HepG2 (cell line): ENCODE results near the gene STIM2. TPM values are rescaled to one million over a fixed set of nuclear protein-coding genes. Genes with fewer than 3 reads are reported as not detected.

Experiments used
- ATAC-seq: fragments of 200-7000 bp; cut with Tn5 transposase; 3 replicates; pipeline ENCODE4 v1.9.1; 2020; ENCODE audit warnings: mild to moderate bottlenecking, moderate library complexity
- BruUV-seq: library from RNA; stranded (reverse); fragments of 400-500 nt; replicated peaks from 2 replicates; lab custom pipeline; 2021; lab: Mats Ljungman, UMichigan
- CTCF ChIA-PET: fragments of 300-600 bp; formaldehyde crosslinking; extraction: SDS; loops from one replicate; lab custom pipeline; 2021; ENCODE audit warnings: low total read pairs, inconsistent platforms, low intra/inter-chr PET ratio; lab: Yijun Ruan, JAX
- POLR2A ChIA-PET: fragments of 350-600 bp; sonication (Branson Sonifier 250); formaldehyde crosslinking; loops from one replicate; lab custom pipeline; 2020; ENCODE audit warnings: antibody characterized with exemption, inconsistent platforms; lab: Yijun Ruan, JAX
- DNase-seq: peaks from one replicate; pipeline ENCODE4 v3.0.0-alpha.2; 2015; ENCODE audit warnings: low spot score
- FAIRE-seq: peaks from 3 replicates; lab custom pipeline; 2011; peaks lifted over from hg19 to GRCh38; lab: Jason Lieb, UNC
- H2AFZ ChIP-seq: one replicate; pipeline ENCODE4 v1.6.1; 2011; ENCODE audit warnings: low read length, inconsistent platforms
- H3K27ac ChIP-seq: fragments of 300-600 bp; 3 replicates; pipeline ENCODE4 v1.8.0; 2011; ENCODE audit warnings: mixed run types, mild to moderate bottlenecking, mixed read lengths, low read length, inconsistent platforms; ENCODE audit not compliant: insufficient read depth; ENCODE audit errors: extremely low read length
- H3K27me3 ChIP-seq, 2 experiments: fragments of 200-600 bp in 1 of 2; 2 replicates in 1 of 2; 3 replicates in 1 of 2; pipeline versions ENCODE4 v1.6.0 to v1.8.0; 2011; ENCODE audit warnings: low read length in 2 of 2, mild to moderate bottlenecking in 2 of 2, moderate library complexity in 2 of 2, inconsistent platforms in 1 of 2; ENCODE audit not compliant: insufficient read depth in 2 of 2, control insufficient read depth in 1 of 2
- H3K36me3 ChIP-seq, 2 experiments: fragments of 200-600 bp in 1 of 2; replicated peaks in 1 of 2; 2 replicates in 1 of 2; 3 replicates in 1 of 2; pipeline versions ENCODE4 v1.5.1 to v1.8.0; 2011; ENCODE audit warnings: low read length in 2 of 2, inconsistent platforms in 1 of 2; ENCODE audit not compliant: insufficient read depth in 2 of 2, control insufficient read depth in 1 of 2
- H3K4me1 ChIP-seq: 2 replicates; pipeline ENCODE4 v1.5.1; 2012; ENCODE audit warnings: low read length, inconsistent platforms; ENCODE audit not compliant: insufficient read depth
- H3K4me2 ChIP-seq: 2 replicates; pipeline ENCODE4 v1.6.0; 2011; ENCODE audit warnings: low read depth, low read length, inconsistent platforms
- H3K4me3 ChIP-seq, 3 experiments: fragments of 200-600 bp in 1 of 3; sonication (generic), shearing (Covaris generic) in 1 of 3; replicated peaks in 1 of 3; 2 replicates each; pipeline ENCODE4 v1.5.1; 2011 to 2016; ENCODE audit warnings: low read length in 3 of 3, inconsistent platforms in 2 of 3, low read depth in 2 of 3, mild to moderate bottlenecking in 2 of 3, control low read depth in 1 of 3, mixed read lengths in 1 of 3; ENCODE audit not compliant: insufficient read depth in 1 of 3
- H3K79me2 ChIP-seq: one replicate; pipeline ENCODE4 v1.6.1; 2011; ENCODE audit warnings: low read length, inconsistent platforms; ENCODE audit not compliant: insufficient read depth
- H3K9ac ChIP-seq: 2 replicates; pipeline ENCODE4 v1.6.0; 2011; ENCODE audit warnings: mild to moderate bottlenecking, low read depth, low read length, inconsistent platforms; ENCODE audit not compliant: insufficient read depth
- H3K9me3 ChIP-seq: 2 replicates; pipeline ENCODE4 v1.5.1; 2012; ENCODE audit warnings: mild to moderate bottlenecking, low read length
- H4K20me1 ChIP-seq: 2 replicates; pipeline ENCODE4 v1.6.0; 2011; ENCODE audit warnings: inconsistent platforms, mild to moderate bottlenecking, low read length, moderate library complexity; ENCODE audit not compliant: insufficient read depth
- ASH2L ChIP-seq: fragments of 300-600, 200-600 bp; sonication (generic); IDR thresholded peaks from 2 replicates; pipeline ENCODE4 v1.7.0; 2017; ENCODE audit warnings: low read depth, mild to moderate bottlenecking, moderate library complexity, mixed read lengths, low read length; ENCODE audit not compliant: insufficient read length
- KLF16 ChIP-seq, 2 experiments: sonication (generic) in 1 of 2; formaldehyde crosslinking in 1 of 2; IDR thresholded peaks; 2 replicates each; pipeline versions ENCODE4 v1.6.1 to v1.8.0; 2016 to 2023; ENCODE audit warnings: missing genetic modification reagents in 2 of 2, missing compliant biosample characterization in 1 of 2
- MBD4 ChIP-seq: IDR thresholded peaks from 2 replicates; pipeline ENCODE4 v1.6.1; 2012; ENCODE audit warnings: low read length, inconsistent platforms, borderline replicate concordance
- NKX3-1 ChIP-seq: sonication (generic); formaldehyde crosslinking; IDR thresholded peaks from 2 replicates; pipeline ENCODE4 v1.5.0; 2020; ENCODE audit warnings: missing genetic modification reagents
- PRMT3 ChIP-seq: sonication (generic); formaldehyde crosslinking; IDR thresholded peaks from 2 replicates; pipeline ENCODE4 v1.8.1; 2022; ENCODE audit warnings: low read depth, mild to moderate bottlenecking, moderate library complexity, missing genetic modification reagents, borderline replicate concordance
- SYNCRIP ChIP-seq: fragments of 200-400 bp; formaldehyde crosslinking; IDR thresholded peaks from 2 replicates; pipeline ENCODE4 v1.6.1; 2018; ENCODE audit warnings: mild to moderate bottlenecking, low read depth, low read length; ENCODE audit not compliant: insufficient read depth
- ZFP82 ChIP-seq: sonication (generic); formaldehyde crosslinking; IDR thresholded peaks from 2 replicates; pipeline ENCODE4 v1.5.1; 2020; ENCODE audit warnings: mild to moderate bottlenecking, missing genetic modification reagents, borderline replicate concordance
- ZNF33B ChIP-seq: sonication (generic); formaldehyde crosslinking; IDR thresholded peaks from 2 replicates; pipeline ENCODE4 v1.5.1; 2020; ENCODE audit warnings: mild to moderate bottlenecking, missing genetic modification reagents
- ZNF720 ChIP-seq: sonication (generic); formaldehyde crosslinking; IDR thresholded peaks from 2 replicates; pipeline ENCODE4 v1.4.0; 2020; ENCODE audit warnings: missing genetic modification reagents
- ZNF816 ChIP-seq: sonication (generic); formaldehyde crosslinking; IDR thresholded peaks from 2 replicates; pipeline ENCODE4 v1.8.0; 2022; ENCODE audit warnings: missing genetic modification reagents, mild to moderate bottlenecking, borderline replicate concordance
- ZZZ3 ChIP-seq: sonication (generic); formaldehyde crosslinking; IDR thresholded peaks from 2 replicates; pipeline ENCODE4 v1.4.0; 2020; ENCODE audit warnings: missing genetic modification reagents, mild to moderate bottlenecking, borderline replicate concordance
- WGBS: methylation state at CpG from one replicate; pipeline ENCODE4 v1.1.6; 2017; ENCODE audit warnings: low lambda C conversion rate; 5-methylcytosine and 5-hydroxymethylcytosine counted together
- in situ Hi-C: cut with HindIII; loops from 2 replicates; pipeline ENCODE4 v1.10.0; 2017; ENCODE audit warnings: low pct_unique_long_range_greater_than_20kb; ENCODE audit not compliant: extremely low pct_ligation_motif_present
- intact Hi-C: fragments of 100-400 bp; cut with micrococcal nuclease; formaldehyde crosslinking; loops from one replicate; pipeline ENCODE4 v1.10.0; 2022; ENCODE audit not compliant: unreplicated experiment
- polyA plus RNA-seq, 8 experiments: library from polyadenylated mRNA; depleted of rRNA in 3 of 8; stranded (reverse) in 7 of 8; unstranded in 1 of 8; fragments of >200 nt; fragmentation: Illumina TruSeq in 4 of 8; extraction: Trizol in 4 of 8; gene quantifications; 2 replicates each; pipeline versions ENCODE4 v1.2.1 to v1.2.3, GENCODE V29; 2011 to 2016; ENCODE audit warnings: low read depth in 4 of 8, missing spikeins in 1 of 8, mixed read lengths in 1 of 8; ENCODE audit not compliant: insufficient read depth in 1 of 8
- total RNA-seq, 5 experiments: library from RNA; depleted of rRNA; stranded (reverse); fragments of >200 nt; fragmentation: Illumina TruSeq; extraction: Trizol; gene quantifications; 2 replicates each; pipeline ENCODE4 v1.2.3, GENCODE V29; 2016; ENCODE audit warnings: low read depth in 1 of 5

The STIM2 gene
- total and polyA plus RNA-seq, 2 of the 13 experiments (the other 11 are each of a cell fraction or from before 2014, with no cell fraction given): 19.3 to 19.4 TPM

- in situ Hi-C loops: no loop called here
- Histone ChIP-seq H3K9ac (no peak overlapping the region), H3K9me3 (no peaks in the 10 kb centered on the region), H3K4me3 (no peak overlapping the region), H3K4me1 (no peaks in the 10 kb centered on the region), H4K20me1 (no peaks in the 10 kb centered on the region), H3K4me2 (no peak overlapping the region), H3K79me2 (no peaks in the 10 kb centered on the region), H3K27me3 (no peaks in the 10 kb centered on the region), H3K27ac (no peak overlapping the region), H2AFZ (no peak overlapping the region), H3K36me3 (no peaks in the 10 kb centered on the region)
- TF ChIP-seq ZFP82 (CRISPR knock-in tag): no peak
- no peak for TF ChIP-seq KLF16 (CRISPR knock-in tag; IDR thresholded peaks at IDR 0.05)
- no peak for TF ChIP-seq ASH2L
- TF ChIP-seq PRMT3 (CRISPR knock-in tag): no peak
- TF ChIP-seq ZNF33B: no peak
- no peak for TF ChIP-seq SYNCRIP
- no peak for TF ChIP-seq ZNF816 (CRISPR knock-in tag)
- TF ChIP-seq MBD4: no peak
- no peak for TF ChIP-seq ZNF720 (CRISPR knock-in tag)
- no peak for TF ChIP-seq NKX3-1 (CRISPR knock-in tag)
- TF ChIP-seq ZZZ3 (CRISPR knock-in tag): no peak
- no peak for ATAC-seq
- 96% methylated on average over 6 of the region's 6 CpGs for WGBS
- ChIA-PET CTCF (no interaction called here), POLR2A (no interaction called here)
- no TSS peak for BruUV-seq
- FAIRE-seq: no peak
- intact Hi-C loops: no loop called here
- DNase-seq: no peak
Observed at GRCh38 chr4:26891867-26892266, 31.2 kb downstream of the STIM2 start.
